ENCODE measurements around the gene MGAT4B.

MGAT4B gene

DNA sequence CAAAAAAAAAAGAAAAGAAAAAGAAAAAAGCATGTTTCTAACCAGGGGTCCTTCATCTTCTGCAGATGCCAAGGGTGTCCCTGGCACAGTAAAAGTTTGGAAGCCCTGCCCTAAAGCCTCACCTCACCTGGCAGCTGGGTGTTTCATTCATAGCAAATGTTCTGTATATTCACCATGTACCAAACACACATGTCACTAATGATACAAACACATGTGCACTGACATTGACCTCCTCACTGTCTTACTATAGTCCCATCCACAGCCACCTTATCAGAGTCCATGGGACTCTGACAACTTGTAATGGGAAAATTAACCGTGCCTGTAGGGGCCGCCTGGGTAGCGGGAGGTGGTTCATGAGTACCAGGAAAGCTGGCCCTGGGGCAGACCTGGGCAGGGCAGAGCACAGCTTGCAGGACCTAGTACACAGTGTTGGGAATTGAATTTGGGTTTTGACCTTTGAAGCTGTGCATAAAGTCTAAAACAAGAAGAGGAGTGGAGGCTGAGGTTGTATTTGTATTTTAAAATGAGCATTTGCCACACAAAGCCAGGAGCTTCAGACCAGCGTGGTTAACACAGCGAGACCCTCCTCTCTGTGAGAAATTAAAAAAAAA lies 6.4 kb upstream of the MGAT4B start:
- no peak for DNase-seq (ENCODE audit: low read depth in 1 of 2, low spot score in 1 of 2)

GRCh38 chr5:179812135-179812825 lies 5.6 kb upstream of the MGAT4B start:
- DNase-seq (ENCODE audit: low read depth in 1 of 2, low spot score in 1 of 2): no peak

DNA sequence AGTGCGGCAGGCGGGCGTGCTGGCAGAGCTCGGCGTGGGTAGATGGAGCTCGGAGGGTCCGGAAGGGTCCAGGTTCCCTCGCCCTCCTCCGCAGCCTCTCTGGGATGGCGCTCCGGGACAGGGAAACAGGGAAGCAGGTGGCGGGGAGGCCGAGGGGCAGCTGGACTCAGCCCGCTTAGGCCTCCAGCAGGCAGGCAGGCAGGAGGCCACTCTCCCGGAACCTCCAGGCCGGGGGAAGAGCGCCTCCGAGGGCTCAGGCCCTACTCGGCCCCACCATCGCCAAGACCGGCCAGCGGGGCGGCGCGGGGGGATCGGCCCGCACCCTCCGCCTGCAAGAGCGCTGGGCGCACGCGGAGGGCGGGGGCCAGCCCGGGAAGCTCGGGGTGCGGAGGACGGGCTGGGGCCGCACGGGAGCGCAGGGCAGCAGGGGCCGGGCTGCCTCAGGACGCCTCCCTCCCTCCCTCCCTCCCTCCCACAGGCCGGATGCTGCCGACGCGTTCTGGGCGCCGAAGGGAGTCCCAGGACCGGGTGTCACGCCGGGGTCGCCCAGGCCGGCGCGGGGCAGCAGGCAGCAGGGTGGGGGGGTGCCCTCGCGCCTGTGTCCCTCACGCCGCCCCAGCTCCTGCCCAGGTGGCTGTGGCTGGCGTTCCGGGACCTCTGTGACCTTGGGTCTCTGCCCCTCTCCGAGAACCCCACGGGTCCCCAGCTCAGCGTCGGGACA lies 977 bp downstream of the MGAT4B start:
- DNase-seq (ENCODE audit: low read depth in 1 of 2, low spot score in 1 of 2): no peak

GRCh38 chr5:179805070-179805528 lies 1.6 kb downstream of the MGAT4B start:
- DNase-seq (ENCODE audit: low read depth in 1 of 2, low spot score in 1 of 2): no peak

DNA sequence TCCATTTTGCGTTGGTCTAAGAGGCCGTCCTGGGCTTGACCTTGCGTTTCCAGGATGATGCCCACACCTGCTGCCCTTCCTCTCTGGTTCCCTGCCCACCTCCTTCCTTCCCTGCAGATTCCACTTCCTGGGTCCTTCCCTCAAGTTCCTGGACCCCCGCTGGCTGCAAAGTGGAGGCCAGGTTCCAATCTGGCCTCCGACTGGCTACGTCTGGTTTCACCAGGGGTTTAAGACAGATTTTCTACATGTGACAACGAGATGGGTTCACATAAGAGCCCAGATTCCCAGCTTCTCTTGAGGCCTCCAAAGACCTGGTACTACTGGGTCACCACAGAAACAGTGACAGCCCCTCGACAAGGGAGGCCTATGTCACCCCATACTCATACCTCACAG lies 2.1 kb downstream of the MGAT4B start:
- no peak for DNase-seq (ENCODE audit: low read depth in 1 of 2, low spot score in 1 of 2)

DNA sequence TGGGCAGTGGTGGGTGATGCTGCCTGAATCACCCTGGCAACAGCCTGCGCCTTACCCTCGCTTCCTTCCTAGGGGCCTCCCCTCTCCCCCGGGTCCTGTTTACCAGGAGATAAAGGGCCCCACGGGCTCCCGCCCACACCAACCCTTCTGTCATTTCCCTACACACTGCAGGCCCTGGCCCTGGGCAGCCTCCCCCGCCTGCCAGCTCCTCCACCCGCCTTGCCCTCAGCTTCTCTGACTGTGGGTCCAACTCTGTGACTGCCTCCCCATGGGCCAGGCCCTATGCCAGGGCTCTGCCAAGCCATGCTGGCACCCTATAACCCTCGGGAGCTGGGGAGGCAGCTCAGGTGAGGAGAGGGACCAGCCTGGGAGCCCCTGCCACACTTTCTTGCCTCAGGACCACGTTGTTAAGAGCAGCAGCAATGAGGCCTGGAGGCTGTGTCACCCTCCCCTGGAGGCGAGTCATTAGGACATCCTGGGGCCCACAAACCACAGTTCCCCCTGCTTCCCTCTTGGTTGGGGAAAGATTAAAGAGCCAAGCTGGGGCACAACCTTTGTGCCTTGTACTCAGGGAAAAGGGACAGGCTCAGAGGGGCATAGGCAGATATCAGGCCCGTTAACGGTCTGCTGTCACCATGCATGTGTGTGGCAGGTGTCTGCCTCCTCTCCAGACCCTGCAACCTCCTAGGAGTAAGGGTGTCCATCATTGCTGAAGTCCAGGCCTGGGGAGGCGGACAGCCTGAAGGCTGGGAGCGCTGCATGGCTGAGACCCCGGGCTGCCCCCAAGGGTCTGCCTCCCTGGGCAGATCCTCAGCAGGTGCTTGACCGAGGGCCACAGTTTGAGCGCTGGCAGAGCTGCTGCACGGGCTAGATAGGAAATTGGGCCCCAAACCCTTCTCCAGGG lies 2.8 kb downstream of the MGAT4B start:
- no peak for DNase-seq (ENCODE audit: low read depth in 1 of 2, low spot score in 1 of 2)

DNA sequence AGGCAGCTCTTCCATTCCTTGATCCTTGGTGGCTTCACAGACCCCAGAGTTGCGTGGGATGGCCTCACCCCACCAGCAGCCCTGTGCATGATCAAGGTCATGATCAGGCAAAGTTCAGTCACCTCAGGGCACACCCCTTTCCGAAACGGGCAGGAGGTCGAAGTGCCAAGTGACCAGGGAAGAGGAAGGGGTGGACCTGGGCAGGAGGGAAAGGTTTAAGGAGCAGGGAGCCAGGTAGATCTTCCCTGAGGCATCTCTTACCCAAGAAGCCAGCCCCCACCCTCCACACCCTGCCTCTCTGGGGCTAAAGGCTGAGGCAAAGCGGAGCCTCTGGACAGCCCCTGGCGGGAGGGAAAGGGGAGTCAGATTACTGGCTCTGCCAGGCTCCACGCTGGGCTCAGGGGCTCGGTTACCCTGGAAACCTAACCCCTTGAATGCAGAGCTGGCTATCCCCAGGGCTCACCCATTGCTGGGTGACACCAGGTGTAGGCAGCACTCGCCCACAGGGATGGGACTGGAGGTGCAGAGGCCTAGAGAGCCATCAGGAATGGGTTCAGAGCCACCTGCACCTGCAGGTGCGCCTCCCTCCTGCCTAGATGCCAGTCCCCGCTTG lies 3.6 kb downstream of the MGAT4B start:
- no peak for DNase-seq (ENCODE audit: low read depth in 1 of 2, low spot score in 1 of 2)

- no peak for DNase-seq (ENCODE audit: low read depth in 1 of 2, low spot score in 1 of 2)
These were observed 4.3 kb downstream of the MGAT4B start for GRCh38 chr5:179802207-179802883.

DNA sequence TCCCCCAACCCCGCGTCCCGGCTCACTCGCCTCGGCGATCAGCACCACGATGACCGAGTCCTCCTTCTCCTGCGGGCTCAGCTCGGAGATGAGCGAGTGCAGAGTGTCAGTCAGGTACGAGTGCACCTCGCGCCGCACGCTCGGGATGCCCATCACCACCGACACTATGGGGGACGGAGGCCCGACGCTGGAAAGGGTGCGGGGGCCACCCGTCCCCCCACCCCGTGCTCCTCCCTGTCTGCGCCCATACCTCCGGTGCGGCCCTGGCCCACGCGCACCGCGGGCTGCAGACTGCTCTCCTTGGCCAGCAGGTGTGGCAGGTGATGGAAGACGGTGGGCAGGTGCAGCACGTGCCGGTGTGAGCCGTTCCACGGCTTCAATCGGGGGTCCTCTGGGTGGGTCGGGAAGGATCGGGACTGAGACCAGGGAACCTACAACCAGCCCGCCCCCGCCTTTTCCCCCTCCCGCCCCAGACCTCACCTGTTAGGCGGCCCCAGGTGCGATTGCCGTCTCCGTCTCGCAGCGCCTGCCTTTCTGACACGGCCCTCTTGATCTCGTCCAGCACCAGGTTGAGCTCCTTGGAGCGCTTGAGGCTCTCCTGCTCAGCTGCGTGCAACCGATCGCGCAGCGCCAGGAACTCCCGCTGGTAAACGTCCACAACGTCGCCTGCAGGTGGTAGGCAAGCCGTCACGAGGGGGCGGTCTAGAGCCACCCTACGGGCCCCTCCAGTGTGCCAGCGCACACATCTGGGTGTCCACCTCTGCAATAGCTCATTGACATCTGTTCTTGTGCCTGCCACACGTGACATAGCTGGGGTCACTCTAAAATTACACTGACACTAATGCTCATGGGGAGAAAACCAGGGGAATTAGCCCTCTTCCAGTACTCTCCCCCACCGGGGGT lies 5.1 kb downstream of the MGAT4B start:
- peak; percentile 74 to 83 for DNase-seq (ENCODE audit: low read depth in 1 of 2, low spot score in 1 of 2)

- no peak for DNase-seq (ENCODE audit: low read depth in 1 of 2, low spot score in 1 of 2)
These were observed 5.9 kb downstream of the MGAT4B start for GRCh38 chr5:179800696-179801201.

DNA sequence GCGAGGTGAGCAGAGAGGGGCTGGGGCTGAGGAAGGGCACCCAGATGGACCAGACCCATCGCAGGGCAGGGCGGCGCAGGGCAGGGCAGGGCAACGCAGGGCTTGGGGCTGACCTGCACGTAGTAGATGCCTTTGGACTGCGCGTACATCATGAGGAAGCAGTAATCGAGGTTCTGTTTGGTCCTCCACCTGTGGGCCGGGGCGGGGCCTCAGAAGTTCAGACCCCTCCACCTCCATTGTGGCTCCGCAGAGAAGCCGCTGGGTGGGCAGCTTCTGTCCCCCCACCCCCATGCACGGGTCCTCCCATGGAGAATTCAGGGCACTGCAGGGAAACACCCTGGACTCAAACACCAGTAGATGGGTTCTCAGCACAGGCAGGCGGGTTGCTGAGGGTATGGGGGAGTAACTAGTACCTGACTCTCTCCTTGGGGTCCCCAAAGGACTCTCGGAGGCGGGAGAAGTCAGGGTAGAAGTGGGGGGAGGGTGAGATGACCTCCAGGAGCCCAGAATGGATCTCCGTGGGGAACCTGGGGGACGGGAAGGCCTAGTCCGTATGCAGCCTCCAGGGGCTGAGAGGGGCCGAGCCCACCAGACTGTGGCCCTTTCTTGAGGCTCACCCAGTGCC lies 6.5 kb downstream of the MGAT4B start:
- DNase-seq (ENCODE audit: low read depth in 1 of 2, low spot score in 1 of 2): no peak

GRCh38 chr5:179799644-179799973 lies 7.1 kb downstream of the MGAT4B start:
- DNase-seq (ENCODE audit: low read depth in 1 of 2, low spot score in 1 of 2): no peak

DNA sequence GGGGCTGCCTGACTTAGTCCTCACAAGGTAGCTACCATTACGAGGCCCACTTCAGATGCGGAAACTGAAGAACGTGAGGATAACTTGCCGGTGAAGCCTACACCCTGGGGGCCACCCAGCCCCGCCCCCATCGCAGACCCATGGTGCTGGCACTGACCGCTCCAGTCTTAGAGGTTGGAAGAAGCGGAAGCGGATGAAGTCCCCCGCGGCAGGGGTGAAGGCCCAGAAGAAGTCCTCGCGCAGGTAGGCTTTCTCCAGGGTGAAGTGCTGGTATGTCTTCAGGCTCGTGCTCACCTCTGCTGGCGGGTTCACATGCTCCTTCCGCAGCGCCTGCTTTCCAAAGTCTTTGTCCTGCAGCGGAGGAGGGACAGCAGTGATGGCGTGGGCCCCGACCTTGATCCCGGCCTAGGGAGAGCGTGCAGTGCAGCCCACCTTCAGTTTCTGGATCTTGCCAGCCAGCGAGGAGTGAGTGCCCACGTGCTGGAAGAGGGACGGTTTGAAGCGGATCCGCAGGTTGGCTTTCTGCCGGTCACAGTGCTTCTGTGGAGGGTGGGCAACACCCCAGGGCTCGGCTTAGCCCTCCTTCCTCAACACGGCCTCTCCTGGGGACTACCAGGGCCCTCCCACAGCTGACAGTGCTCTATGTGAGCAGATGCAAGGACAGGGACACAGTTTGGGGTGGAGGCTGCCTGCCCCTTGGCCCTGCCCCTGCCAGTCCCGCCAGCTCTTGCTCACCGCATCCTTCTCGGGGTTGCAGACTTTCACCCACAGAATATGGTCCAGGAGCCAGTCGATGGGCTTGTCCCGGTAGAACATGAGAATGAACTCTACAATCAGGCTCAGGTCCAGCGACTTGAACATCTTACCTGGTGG lies 7.7 kb downstream of the MGAT4B start:
- DNase-seq (ENCODE audit: low read depth in 1 of 2, low spot score in 1 of 2): no peak

GRCh38 chr5:179798144-179798770 lies 8.4 kb downstream of the MGAT4B start:
- DNase-seq (ENCODE audit: low read depth in 1 of 2, low spot score in 1 of 2): no peak

DNA sequence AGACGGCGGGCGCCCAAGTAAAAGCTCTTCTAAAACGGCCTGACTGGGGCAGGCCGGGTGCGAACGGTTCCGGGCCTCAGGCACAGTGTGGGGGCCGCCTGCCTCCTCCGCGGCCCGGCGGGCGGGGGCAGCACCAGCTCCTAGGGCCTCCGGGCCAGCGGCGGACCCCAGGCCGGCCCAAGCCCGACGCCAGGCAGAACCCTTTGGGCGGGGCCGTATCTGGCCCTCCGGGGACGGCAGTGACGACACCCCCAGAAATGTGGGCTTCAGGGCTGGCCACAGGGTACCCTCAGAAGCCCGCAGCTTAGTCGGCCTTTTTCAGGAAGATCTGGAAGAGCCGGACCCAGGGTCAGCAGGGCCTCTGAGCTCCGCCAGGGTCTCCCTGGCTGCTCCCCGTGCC lies 8.9 kb downstream of the MGAT4B start:
- DNase-seq (ENCODE audit: low read depth in 1 of 2, low spot score in 1 of 2): no peak

GRCh38 chr5:179796877-179797608 lies 9.6 kb downstream of the MGAT4B start:
- no peak for DNase-seq (ENCODE audit: low read depth in 1 of 2, low spot score in 1 of 2)

Data from stimulated activated CD4-positive, alpha-beta T cell treated with anti-CD3 and anti-CD28 coated beads, Interleukin-15, amount 100 ng/mL, for 1 hour (primary cell).